Astrocyte of the cerebellum (primary cell): ENCODE results near the gene CREM.
A peak's percentile ranks its signal among the peaks of the same experiment; 100 is the strongest.

ENCODE experiments used
- DNase-seq: peaks from one replicate; pipeline ENCODE4 v3.0.0-alpha.2; 2011; ENCODE audit warnings: low read depth
- H3K4me3 ChIP-seq: 2 replicates; pipeline ENCODE4 v1.5.1; 2011; ENCODE audit warnings: mild to moderate bottlenecking, low read depth, low read length, moderate library complexity
- in situ Hi-C: cut with HindIII; loops from 2 replicates; pipeline ENCODE4 v1.10.0; 2017; ENCODE audit warnings: low sequenced_read_pairs
- TF ChIP-seq, protein P1 (sequence below): IDR thresholded peaks from 2 replicates; pipeline ENCODE4 v1.5.1; 2012; ENCODE audit warnings: low read length, low read depth, moderate library complexity, mild to moderate bottlenecking; ENCODE audit errors: missing control alignments

The CREM gene

DNA sequence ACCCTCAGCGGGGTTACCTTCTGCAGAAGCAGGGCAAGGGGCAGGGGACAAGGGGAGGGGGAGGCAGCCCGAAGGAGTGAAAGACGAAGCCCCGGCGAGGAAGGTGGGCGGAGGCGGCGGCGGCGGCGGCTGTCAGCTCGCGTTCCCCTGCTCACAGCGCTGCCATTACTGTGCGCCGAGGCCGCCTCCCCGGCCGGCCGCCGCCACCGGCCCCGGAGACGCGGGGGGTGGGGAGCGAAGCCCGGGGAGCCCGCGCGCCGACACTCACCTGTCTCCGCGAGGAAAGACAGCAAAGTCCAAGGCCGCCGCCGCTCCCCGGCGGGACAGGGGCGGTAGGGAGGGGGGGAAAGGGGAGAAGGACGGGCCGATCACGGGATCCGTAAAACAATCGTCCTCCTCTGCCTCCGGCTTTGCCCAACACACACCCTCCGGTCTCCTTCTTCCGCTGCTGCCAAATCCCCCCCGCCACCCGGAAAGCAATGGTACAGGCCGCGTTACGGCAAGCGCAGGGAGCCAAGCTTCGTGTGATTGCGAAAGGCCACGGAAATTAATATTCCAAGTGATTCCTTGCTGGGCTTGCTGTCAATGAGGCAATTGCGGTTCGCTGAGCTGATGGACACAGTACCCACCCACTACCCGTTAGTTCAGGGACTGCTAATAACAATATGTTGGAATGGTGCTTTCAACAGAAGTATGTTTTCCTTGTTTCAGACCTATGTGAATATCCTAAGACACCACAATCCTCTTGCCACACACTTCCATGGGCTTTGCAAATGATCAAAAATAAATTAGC is 36.3 kb upstream of the CREM start, which contains the start of gene CUL2:
TSS of gene CUL2 (minus strand) at position 180 of the 793 bp plus-strand sequence. CDS start 19,024 bp downstream, outside the sequence.
- TF ChIP-seq, protein P1, sequence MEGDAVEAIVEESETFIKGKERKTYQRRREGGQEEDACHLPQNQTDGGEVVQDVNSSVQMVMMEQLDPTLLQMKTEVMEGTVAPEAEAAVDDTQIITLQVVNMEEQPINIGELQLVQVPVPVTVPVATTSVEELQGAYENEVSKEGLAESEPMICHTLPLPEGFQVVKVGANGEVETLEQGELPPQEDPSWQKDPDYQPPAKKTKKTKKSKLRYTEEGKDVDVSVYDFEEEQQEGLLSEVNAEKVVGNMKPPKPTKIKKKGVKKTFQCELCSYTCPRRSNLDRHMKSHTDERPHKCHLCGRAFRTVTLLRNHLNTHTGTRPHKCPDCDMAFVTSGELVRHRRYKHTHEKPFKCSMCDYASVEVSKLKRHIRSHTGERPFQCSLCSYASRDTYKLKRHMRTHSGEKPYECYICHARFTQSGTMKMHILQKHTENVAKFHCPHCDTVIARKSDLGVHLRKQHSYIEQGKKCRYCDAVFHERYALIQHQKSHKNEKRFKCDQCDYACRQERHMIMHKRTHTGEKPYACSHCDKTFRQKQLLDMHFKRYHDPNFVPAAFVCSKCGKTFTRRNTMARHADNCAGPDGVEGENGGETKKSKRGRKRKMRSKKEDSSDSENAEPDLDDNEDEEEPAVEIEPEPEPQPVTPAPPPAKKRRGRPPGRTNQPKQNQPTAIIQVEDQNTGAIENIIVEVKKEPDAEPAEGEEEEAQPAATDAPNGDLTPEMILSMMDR = no peak
- H3K4me3 ChIP-seq = peak within 1 kb of the TSS; percentile 91
- DNase-seq = peak; percentile 91
- in situ Hi-C loops = no loop called here

- in situ Hi-C loops = no loop called here
- H3K4me3 ChIP-seq = no peak overlapping the region
- no peak for DNase-seq
- TF ChIP-seq, protein P1 = no peak
These were observed 34.5 kb upstream of the CREM start for GRCh38 chr10:35091994-35092790.

DNA sequence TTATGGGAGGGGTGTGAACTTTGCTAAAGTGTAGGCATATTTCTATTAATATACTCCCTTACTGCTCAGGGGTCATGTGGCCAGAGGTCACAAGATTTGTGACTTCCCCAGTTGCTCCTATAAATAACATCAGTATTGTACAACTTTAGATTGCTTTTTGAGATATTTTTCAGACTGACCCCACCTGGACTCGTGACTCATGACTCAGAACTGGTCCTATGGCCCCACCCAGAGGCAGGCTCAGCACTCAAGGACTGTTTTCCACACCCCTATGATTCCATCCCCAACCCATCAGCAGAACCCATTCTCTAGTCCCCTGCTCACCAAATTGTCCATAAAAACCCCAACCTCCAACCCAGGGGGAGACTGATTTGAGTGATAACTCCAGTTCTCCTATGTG is 33.8 kb upstream of the CREM start:
- in situ Hi-C loops = no loop called here
- TF ChIP-seq, protein P1 = no peak
- H3K4me3 ChIP-seq = no peak overlapping the region
- DNase-seq = no peak

GRCh38 chr10:35096312-35096711 is 30.3 kb upstream of the CREM start:
- in situ Hi-C loops = no loop called here
- TF ChIP-seq, protein P1 = no peak
- DNase-seq = no peak
- H3K4me3 ChIP-seq = no peak overlapping the region

DNA sequence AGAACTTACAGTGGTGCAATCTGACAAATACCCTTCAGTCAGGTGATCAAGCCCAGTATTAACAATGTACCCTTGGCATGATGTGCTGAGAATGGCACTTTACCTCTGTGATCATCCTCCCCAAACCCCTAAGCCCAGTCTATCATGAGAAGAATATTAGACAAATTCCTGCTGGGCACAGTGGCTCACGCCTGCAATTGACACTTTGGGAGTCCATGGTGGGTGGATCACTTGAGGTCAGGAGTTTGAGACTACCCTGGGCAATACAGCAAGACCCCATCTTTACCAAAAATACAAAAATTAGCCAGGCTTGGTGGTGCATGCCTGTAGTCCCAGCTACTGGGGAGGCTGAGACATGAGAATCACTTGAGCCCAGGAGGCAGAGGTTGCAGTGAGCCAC is 29.1 kb upstream of the CREM start:
- TF ChIP-seq, protein P1 = no peak
- in situ Hi-C loops = no loop called here
- no peak for DNase-seq
- no peak overlapping the region for H3K4me3 ChIP-seq

DNA sequence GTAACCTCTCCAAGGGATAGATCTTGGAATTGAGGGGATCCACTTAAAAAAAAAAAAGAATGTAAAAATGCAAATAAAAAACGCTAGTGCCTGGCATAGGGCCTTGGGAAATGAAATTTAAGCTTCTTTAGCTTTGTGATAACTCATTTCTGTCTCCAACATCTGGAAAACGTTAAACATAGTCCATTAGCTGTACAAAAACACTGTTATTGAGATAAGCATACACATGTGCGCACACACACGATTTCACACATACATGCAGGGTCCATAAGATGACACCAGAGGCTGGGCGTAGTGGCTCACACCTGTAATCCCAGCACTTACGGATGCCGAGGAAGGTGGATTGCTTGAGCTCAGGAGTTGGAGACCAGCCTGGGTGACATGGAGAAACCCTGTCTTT is 22.8 kb upstream of the CREM start:
- TF ChIP-seq, protein P1 = no peak
- DNase-seq = no peak
- no peak overlapping the region for H3K4me3 ChIP-seq
- in situ Hi-C loops = no loop called here
